GM23248 (cell line): ENCODE results near the gene TSEN54.

Experiments used
- EZH2 ChIP-seq: fragments of 200-600 bp; sonication (generic); IDR thresholded peaks from 2 replicates; pipeline ENCODE4 v1.6.1; 2018; ENCODE audit warnings: antibody characterized with exemption, mild to moderate bottlenecking; ENCODE audit not compliant: insufficient read depth, poor library complexity, severe bottlenecking
- EZH2phosphoT487 ChIP-seq: fragments of 200-600 bp; sonication (generic); IDR thresholded peaks from 2 replicates; pipeline ENCODE4 v1.6.1; 2018; ENCODE audit warnings: antibody characterized with exemption, moderate library complexity, mild to moderate bottlenecking, low read depth; ENCODE audit not compliant: insufficient read depth

DNA sequence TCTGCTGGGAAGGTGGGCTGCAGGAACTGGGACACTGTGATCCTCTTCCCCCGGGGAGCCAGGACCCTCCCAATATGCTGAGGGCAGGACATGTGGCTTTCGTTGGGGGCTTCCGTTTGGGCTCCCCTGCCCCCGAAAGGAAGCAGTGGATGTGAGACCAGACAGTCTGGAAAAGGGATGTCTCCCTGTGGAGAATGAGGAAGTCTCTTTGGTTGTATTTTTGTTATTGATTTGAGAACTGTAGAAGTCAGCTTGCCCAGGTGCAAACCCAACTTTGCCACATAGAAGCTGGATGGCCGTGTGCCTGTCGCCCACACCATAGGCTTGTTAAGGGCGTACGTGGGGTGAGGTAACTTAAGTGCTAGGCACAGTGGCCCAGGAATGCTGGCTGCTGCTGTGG, 27.9 kb downstream of the TSEN54 start:
- TF ChIP-seq EZH2, result no peak
- TF ChIP-seq EZH2phosphoT487, result no peak
